K562 (cell line): ENCODE measurements around the gene TBATA. TPM values are rescaled to one million over a fixed set of nuclear protein-coding genes. Genes with fewer than 3 reads are reported as not detected.
A peak's percentile ranks its signal among the peaks of the same experiment; 100 is the strongest.

Source experiments
- ATF7 ChIP-seq: fragments of 450-650 bp; IDR thresholded peaks from 2 replicates; pipeline ENCODE4 v1.7.1; 2014; ENCODE audit warnings: mild to moderate bottlenecking, moderate library complexity
- NFYB ChIP-seq: IDR thresholded peaks from 2 replicates; pipeline ENCODE4 v1.6.1; 2011; ENCODE audit warnings: mild to moderate bottlenecking, moderate library complexity; ENCODE audit not compliant: insufficient read length; ENCODE audit errors: extremely low read depth
- SNRNP70 ChIP-seq: fragments of 200-400 bp; formaldehyde crosslinking; optimal IDR thresholded peaks from 2 replicates; pipeline ENCODE3; 2017; ENCODE audit warnings: low read depth, low read length
- ZFP30 ChIP-seq: fragments of 250-450 bp; sonication (Bioruptor Pico); IDR thresholded peaks from 2 replicates; pipeline ENCODE4 v1.8.0; 2022; ENCODE audit warnings: moderate library complexity, mild to moderate bottlenecking, inconsistent platforms, borderline replicate concordance
- ZNF644 ChIP-seq: fragments of 200-800 bp; sonication (Bioruptor generic); IDR thresholded peaks from 2 replicates; pipeline ENCODE4 v1.6.1; 2016; ENCODE audit warnings: low read depth, missing genetic modification characterization, missing compliant biosample characterization
- ZZZ3 ChIP-seq: fragments of 450-650 bp; IDR thresholded peaks from 2 replicates; pipeline ENCODE4 v1.6.1; 2016; ENCODE audit warnings: antibody characterized with exemption, mild to moderate bottlenecking, moderate library complexity
- polyA plus RNA-seq, 8 experiments: library from polyadenylated mRNA; depleted of rRNA in 4 of 8; stranded (reverse) in 5 of 8; unstranded in 3 of 8; fragments of >200 nt; fragmentation: Nextera tagmentation in 2 of 8; fragmentation: Illumina TruSeq in 1 of 8; extraction: Ambion mirVana in 2 of 8; extraction: Trizol in 1 of 8; gene quantifications; 2 replicates each; pipeline versions ENCODE4 v1.2.1 to v1.2.3, GENCODE V29; 2011 to 2014; ENCODE audit warnings: inconsistent platforms in 1 of 8, missing spikeins in 1 of 8
- total RNA-seq, 7 experiments: library from RNA; depleted of rRNA in 6 of 7; stranded (reverse); fragments of >200 nt in 6 of 7; fragmentation: Illumina TruSeq in 2 of 7; extraction: Trizol in 2 of 7; gene quantifications; 2 replicates each; pipeline versions ENCODE4 v1.2.1 to v1.2.3, GENCODE V29; 2011 to 2021; ENCODE audit warnings: low replicate concordance in 1 of 7
- TF ChIP-seq, protein P1 (sequence below): fragments of 200-800 bp; sonication (Bioruptor generic); IDR thresholded peaks from 2 replicates; pipeline ENCODE4 v1.6.1; 2016; ENCODE audit warnings: missing genetic modification characterization, missing compliant biosample characterization

Gene TBATA
- total and polyA plus RNA-seq, 9 of the 15 experiments (the other 6 are each of a cell fraction or from before 2014, with no cell fraction given): not detected

DNA sequence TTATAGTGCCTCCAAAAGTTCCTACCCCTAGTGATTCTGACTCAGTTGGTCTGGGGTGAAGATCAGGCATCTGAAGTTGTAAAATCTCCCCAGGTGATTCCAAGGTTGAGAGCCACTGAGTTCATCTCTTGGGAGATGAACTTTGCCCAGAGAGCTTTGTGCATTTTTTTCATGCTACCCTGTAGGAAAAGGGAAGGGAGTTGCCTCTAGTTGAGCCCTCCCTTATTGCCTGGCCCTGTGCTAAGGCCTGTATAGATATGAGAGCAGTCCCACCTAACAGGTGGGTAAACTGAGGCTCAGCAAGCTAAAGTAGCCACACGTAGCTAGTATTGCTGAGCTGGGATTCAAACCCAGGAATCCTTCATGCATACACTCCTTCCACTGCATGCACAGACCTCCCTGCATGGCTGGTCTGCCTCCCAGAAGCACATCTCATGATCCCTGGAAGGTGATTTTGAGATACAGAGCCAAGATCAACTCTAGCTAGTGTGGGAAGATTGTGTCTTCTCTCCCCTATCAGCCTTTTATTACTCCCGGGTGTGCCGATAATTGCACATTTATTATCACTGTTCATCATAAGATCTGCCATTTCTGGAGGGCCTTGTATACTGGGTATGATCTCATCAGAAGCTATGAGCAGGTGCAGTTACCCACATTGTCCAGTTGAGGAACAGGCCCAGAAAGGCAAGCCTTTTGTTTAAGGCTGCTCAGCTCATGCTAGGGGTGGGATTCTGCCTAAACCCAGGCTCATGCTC, 47.0 kb downstream of the TBATA start (continued):
- TF ChIP-seq, protein P1, sequence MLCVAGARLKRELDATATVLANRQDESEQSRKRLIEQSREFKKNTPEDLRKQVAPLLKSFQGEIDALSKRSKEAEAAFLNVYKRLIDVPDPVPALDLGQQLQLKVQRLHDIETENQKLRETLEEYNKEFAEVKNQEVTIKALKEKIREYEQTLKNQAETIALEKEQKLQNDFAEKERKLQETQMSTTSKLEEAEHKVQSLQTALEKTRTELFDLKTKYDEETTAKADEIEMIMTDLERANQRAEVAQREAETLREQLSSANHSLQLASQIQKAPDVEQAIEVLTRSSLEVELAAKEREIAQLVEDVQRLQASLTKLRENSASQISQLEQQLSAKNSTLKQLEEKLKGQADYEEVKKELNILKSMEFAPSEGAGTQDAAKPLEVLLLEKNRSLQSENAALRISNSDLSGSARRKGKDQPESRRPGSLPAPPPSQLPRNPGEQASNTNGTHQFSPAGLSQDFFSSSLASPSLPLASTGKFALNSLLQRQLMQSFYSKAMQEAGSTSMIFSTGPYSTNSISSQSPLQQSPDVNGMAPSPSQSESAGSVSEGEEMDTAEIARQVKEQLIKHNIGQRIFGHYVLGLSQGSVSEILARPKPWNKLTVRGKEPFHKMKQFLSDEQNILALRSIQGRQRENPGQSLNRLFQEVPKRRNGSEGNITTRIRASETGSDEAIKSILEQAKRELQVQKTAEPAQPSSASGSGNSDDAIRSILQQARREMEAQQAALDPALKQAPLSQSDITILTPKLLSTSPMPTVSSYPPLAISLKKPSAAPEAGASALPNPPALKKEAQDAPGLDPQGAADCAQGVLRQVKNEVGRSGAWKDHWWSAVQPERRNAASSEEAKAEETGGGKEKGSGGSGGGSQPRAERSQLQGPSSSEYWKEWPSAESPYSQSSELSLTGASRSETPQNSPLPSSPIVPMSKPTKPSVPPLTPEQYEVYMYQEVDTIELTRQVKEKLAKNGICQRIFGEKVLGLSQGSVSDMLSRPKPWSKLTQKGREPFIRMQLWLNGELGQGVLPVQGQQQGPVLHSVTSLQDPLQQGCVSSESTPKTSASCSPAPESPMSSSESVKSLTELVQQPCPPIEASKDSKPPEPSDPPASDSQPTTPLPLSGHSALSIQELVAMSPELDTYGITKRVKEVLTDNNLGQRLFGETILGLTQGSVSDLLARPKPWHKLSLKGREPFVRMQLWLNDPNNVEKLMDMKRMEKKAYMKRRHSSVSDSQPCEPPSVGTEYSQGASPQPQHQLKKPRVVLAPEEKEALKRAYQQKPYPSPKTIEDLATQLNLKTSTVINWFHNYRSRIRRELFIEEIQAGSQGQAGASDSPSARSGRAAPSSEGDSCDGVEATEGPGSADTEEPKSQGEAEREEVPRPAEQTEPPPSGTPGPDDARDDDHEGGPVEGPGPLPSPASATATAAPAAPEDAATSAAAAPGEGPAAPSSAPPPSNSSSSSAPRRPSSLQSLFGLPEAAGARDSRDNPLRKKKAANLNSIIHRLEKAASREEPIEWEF: no peak
- TF ChIP-seq ZZZ3 (no peak), SNRNP70 (peak; percentile 44), ATF7 (0 out of 2 replicates have a peak, but pooled peaks have one; percentile 37), NFYB (no peak), ZFP30 (no peak), ZNF644 (tag) (no peak)
